Tibial artery (tissue), 4 donors: ENCODE results near the gene ARHGEF2.

Experiments
- DNase-seq, 2 donors: peaks; one replicate each; pipeline ENCODE4 v3.0.0-alpha.2; 2019
- H3K27ac ChIP-seq, 2 donors: fragments of 200-600 bp; sonication (generic) in 1 of 2; 1 replicate in 1 of 2; 2 replicates in 1 of 2; pipeline ENCODE4 v1.5.1; 2018 to 2019; ENCODE audit warnings: mild to moderate bottlenecking in 1 of 2
- H3K27me3 ChIP-seq, 2 donors: fragments of 200-600 bp; sonication (generic) in 1 of 2; one replicate each; pipeline versions ENCODE4 v1.5.1 to v1.6.0; 2016 to 2019
- H3K36me3 ChIP-seq, 3 donors: fragments of 200-600 bp; sonication (generic) in 2 of 3; one replicate each; pipeline ENCODE4 v1.5.1; 2016 to 2019; ENCODE audit warnings: mild to moderate bottlenecking in 2 of 3
- H3K4me1 ChIP-seq, 4 donors: fragments of 200-600 bp; sonication (generic) in 2 of 4; 1 replicate in 3 of 4; 2 replicates in 1 of 4; pipeline ENCODE4 v1.5.1; 2016 to 2019
- H3K4me3 ChIP-seq, 2 donors: fragments of 200-600 bp; sonication (generic) in 1 of 2; 1 replicate in 1 of 2; 2 replicates in 1 of 2; pipeline ENCODE4 v1.5.1; 2018 to 2019; ENCODE audit warnings: mild to moderate bottlenecking in 2 of 2
- H3K9me3 ChIP-seq, 3 donors: fragments of 200-600 bp; sonication (generic) in 1 of 3; one replicate each; pipeline ENCODE4 v1.5.1; 2016 to 2019
- intact Hi-C: fragments of 100-400 bp; cut with DNase I; formaldehyde crosslinking; loops from one replicate; pipeline ENCODE4 v1.15.0; 2023; ENCODE audit warnings: low total_unique reads
- TF ChIP-seq, protein P1 (sequence below), 2 experiments: fragments of 200-600 bp in 1 of 2; fragments of 450-650 bp in 1 of 2; IDR thresholded peaks; one replicate each; pipeline ENCODE4 v1.5.1; 2017 to 2019; ENCODE audit warnings: antibody characterized with exemption in 2 of 2, mild to moderate bottlenecking in 1 of 2, moderate library complexity in 1 of 2

ARHGEF2 gene

DNA sequence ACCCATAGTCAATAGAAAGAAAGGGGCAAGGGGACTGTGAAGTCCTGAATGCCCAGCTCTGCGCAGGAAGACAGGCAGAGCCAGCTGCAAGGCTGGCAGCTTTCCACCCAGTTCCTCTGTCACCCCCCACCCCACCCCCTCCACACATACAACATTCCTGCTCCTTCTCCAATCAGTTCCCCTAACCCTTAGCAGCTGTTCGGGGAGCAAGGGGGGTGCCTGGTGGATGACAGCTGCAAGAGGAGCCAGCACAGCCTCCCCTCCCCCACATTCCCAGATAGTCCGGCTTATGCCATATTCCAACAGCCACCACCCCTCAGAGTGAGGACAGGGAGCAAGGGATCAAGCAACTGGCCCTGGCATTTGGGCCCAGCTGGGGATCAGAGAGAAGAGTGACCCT lies 9.7 kb downstream of the ARHGEF2 start:
- peaks cover 5 to 75% (median 67%) of the 10 kb centered on the region in 4 donors for H3K4me1 ChIP-seq
- H3K27ac ChIP-seq = peak overlapping the region; percentile 76 to 99
- TF ChIP-seq, protein P1, sequence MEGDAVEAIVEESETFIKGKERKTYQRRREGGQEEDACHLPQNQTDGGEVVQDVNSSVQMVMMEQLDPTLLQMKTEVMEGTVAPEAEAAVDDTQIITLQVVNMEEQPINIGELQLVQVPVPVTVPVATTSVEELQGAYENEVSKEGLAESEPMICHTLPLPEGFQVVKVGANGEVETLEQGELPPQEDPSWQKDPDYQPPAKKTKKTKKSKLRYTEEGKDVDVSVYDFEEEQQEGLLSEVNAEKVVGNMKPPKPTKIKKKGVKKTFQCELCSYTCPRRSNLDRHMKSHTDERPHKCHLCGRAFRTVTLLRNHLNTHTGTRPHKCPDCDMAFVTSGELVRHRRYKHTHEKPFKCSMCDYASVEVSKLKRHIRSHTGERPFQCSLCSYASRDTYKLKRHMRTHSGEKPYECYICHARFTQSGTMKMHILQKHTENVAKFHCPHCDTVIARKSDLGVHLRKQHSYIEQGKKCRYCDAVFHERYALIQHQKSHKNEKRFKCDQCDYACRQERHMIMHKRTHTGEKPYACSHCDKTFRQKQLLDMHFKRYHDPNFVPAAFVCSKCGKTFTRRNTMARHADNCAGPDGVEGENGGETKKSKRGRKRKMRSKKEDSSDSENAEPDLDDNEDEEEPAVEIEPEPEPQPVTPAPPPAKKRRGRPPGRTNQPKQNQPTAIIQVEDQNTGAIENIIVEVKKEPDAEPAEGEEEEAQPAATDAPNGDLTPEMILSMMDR (IDR thresholded peaks at IDR 0.05) = no peak
- H3K9me3 ChIP-seq = no peaks in the 10 kb centered on the region
- H3K27me3 ChIP-seq = no peaks in the 10 kb centered on the region
- intact Hi-C loops = no loop called here
- peaks cover 44 to 61% (median 53%) of the 10 kb centered on the region in 3 donors for H3K36me3 ChIP-seq
- DNase-seq = no peak
- H3K4me3 ChIP-seq = no peak overlapping the region

DNA sequence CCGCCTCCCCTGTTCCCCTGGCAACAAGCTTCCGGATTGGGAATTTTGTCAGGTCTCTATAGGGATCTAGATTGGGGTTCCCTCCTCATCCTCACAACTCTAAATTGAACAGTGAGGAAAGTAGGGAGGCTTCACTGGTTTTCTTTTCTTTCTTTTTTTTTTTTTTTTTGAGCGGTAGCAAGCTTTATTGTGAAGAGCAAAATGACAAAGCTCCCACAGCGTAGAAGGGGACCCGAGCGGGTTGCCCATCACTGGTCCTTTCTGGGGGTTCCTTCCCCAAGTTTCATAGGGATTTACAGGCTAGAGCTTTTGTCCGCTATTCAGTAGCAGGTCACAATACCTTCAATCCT lies 10.3 kb downstream of the ARHGEF2 start:
- peaks cover 49 to 67% (median 59%) of the 10 kb centered on the region in 3 donors for H3K36me3 ChIP-seq
- peak overlapping the region; percentile 76 to 99 for H3K27ac ChIP-seq

DNA sequence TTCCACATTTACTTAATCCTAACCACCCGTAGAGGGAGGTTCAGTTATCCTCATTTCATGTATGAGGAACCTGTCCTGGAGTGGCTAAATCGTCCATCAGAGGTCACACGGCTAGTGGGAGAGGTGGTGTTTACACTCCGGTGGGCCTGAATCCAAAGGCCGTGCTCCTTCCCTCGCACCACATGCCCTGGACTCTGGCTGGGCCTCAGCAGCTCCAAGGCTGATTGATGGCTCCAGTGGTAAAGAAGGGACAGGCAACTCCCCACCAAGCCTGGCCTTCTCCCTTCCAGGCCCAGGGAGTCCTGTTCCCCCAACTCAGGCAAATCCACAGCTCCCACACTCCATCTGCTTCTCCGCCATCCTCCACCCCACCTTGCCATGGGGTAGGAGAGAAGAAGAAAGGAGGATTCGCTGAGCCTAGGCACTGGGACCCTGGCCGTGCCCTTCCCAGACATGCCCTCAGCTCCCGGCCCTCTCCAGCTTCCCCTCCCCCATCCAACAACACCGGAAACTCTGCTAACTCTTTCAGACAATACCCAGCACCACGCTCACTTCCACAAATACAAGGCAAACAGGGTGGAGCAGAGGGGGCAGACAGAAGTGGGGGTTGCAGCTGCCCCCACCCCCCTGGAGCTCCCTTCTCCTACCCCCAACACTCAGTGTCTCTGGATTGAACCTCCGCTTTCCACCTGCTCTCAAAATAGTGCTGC lies 10.9 kb downstream of the ARHGEF2 start:
- intact Hi-C loops = no loop called here
- TF ChIP-seq, protein P1 (IDR thresholded peaks at IDR 0.05) = no peak
- peaks cover 49 to 73% (median 64%) of the 10 kb centered on the region in 3 donors for H3K36me3 ChIP-seq
- H3K4me3 ChIP-seq = peak overlapping the region in 1 of 2 donors; percentile 22
- H3K27me3 ChIP-seq = no peaks in the 10 kb centered on the region
- peak in 1 of 2 donors; percentile 78 for DNase-seq
- no peaks in the 10 kb centered on the region for H3K9me3 ChIP-seq
- peaks cover 0 to 73% (median 62%) of the 10 kb centered on the region in 4 donors for H3K4me1 ChIP-seq
- peak overlapping the region; percentile 76 to 99 for H3K27ac ChIP-seq

More for the DNA sequence above, 10.3 kb downstream of the ARHGEF2 start:
- DNase-seq = no peak
- intact Hi-C loops = no loop called here
- H3K9me3 ChIP-seq = no peaks in the 10 kb centered on the region
- TF ChIP-seq, protein P1 (IDR thresholded peaks at IDR 0.05) = no peak
- peak overlapping the region in 1 of 2 donors; percentile 22 for H3K4me3 ChIP-seq
- H3K27me3 ChIP-seq = no peaks in the 10 kb centered on the region
- peaks cover under 1 to 73% (median 62%) of the 10 kb centered on the region in 4 donors for H3K4me1 ChIP-seq

DNA sequence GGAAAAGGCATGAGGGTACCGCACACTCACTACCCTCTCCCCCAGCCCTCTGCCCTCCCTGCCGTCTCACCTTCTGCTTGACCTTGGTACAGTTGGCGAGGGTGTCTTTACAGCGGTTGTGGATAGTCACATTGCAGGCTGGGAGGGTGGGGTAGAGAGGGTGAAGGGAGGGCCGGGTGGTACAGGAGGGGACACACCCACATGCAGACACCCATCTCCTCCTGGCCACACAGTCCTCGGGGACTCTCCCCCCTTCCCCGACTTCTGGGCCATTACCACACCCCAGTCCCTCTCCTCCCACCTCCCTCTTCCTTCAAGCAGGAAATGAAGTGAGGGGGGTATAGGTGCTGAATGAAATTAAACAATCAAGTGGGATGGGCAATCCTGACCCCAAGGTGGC lies 11.6 kb downstream of the ARHGEF2 start:
- no peaks in the 10 kb centered on the region for H3K27me3 ChIP-seq
- H3K36me3 ChIP-seq = peaks cover 49 to 80% (median 72%) of the 10 kb centered on the region in 3 donors
- no peaks in the 10 kb centered on the region for H3K9me3 ChIP-seq
- no peak overlapping the region for H3K4me3 ChIP-seq
- H3K27ac ChIP-seq = peak overlapping the region; percentile 76 to 99
- intact Hi-C loops = no loop called here
- TF ChIP-seq, protein P1 (IDR thresholded peaks at IDR 0.05) = no peak
- peaks cover 0 to 73% (median 62%) of the 10 kb centered on the region in 4 donors for H3K4me1 ChIP-seq
- DNase-seq = no peak

DNA sequence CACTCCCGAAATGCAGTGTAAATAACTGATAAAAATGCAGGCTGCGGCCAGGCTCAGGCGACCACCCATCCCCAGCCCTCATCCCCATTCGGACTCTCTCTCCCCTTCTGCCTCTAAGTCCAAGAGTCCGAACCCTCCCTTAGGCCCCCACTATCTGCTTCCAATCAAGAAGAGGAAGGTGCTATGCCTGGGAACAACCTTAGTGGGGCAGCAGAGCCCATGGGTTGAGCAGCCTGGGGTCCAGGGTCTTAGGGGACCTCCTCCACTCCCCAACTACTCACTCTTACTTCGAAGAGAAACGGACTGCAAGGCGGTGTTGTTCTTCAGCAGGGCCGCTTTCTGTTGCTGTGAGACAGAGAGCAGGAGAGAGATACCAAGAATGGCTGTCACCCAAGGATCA lies 12.2 kb downstream of the ARHGEF2 start:
- H3K4me3 ChIP-seq = no peak overlapping the region
- peaks cover 53 to 86% (median 76%) of the 10 kb centered on the region in 3 donors for H3K36me3 ChIP-seq
- no peaks in the 10 kb centered on the region for H3K9me3 ChIP-seq
- TF ChIP-seq, protein P1 (IDR thresholded peaks at IDR 0.05) = no peak
- peak overlapping the region; percentile 76 to 99 for H3K27ac ChIP-seq
- DNase-seq = no peak
- intact Hi-C loops = no loop called here
- no peaks in the 10 kb centered on the region for H3K27me3 ChIP-seq
- peaks cover 0 to 73% (median 61%) of the 10 kb centered on the region in 4 donors for H3K4me1 ChIP-seq
